AG09309 (cell line): Measurements from ENCODE around the gene KRT9.

ENCODE experiments used
- DNase-seq: peaks from one replicate; pipeline ENCODE4 v3.0.0-alpha.2; 2010; ENCODE audit warnings: low read depth
- H3K4me3 ChIP-seq: 2 replicates; pipeline ENCODE4 v1.5.1; 2011; ENCODE audit warnings: mild to moderate bottlenecking, low read depth, low read length, moderate library complexity; ENCODE audit not compliant: control insufficient read depth
- TF ChIP-seq, protein P1 (sequence below): IDR thresholded peaks from 2 replicates; pipeline ENCODE4 v1.5.1; 2011; ENCODE audit warnings: mild to moderate bottlenecking, low read depth, low read length, inconsistent platforms; ENCODE audit not compliant: insufficient read depth, control insufficient read depth; ENCODE audit errors: missing control alignments

Gene KRT9

DNA sequence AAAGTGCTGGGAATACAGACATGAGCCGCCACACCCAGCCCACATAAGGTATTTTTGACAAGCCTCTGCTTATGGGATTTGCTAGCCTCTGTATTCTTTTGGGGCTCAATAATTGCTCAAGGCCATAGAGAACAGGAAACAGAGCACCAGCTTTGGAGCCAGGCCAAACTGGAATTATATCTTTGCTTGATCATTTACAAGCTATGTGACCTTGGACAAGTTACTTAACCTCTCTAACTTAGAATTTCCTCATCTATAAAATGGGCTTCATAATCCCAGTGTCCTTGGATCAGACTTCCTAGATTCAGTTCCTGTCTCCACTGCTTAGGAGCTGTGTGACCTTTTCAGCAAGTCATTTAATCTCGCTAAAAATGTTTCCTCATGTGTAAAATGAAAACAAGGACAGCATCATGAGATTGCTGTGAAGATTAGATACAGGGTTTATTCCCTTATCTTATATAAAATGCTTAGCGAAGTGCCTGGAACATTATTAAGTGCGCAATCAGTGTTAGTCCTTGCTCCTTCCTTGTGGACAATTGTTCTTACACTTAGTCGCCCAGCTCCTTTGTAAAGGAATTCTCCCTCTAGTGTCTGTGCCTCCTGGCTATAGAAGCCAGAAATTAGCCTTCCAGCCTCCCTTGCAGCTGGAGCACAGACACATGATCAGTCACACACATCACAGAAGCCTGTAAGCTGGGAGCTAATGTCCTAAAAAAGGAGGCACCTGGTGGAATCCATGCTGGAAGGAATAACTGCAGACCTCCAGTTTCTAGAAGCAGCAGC is 16.6 kb downstream of the KRT9 start:
- TF ChIP-seq, protein P1, sequence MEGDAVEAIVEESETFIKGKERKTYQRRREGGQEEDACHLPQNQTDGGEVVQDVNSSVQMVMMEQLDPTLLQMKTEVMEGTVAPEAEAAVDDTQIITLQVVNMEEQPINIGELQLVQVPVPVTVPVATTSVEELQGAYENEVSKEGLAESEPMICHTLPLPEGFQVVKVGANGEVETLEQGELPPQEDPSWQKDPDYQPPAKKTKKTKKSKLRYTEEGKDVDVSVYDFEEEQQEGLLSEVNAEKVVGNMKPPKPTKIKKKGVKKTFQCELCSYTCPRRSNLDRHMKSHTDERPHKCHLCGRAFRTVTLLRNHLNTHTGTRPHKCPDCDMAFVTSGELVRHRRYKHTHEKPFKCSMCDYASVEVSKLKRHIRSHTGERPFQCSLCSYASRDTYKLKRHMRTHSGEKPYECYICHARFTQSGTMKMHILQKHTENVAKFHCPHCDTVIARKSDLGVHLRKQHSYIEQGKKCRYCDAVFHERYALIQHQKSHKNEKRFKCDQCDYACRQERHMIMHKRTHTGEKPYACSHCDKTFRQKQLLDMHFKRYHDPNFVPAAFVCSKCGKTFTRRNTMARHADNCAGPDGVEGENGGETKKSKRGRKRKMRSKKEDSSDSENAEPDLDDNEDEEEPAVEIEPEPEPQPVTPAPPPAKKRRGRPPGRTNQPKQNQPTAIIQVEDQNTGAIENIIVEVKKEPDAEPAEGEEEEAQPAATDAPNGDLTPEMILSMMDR, result no peak
- no peak for DNase-seq
- no peak overlapping the region for H3K4me3 ChIP-seq

DNA sequence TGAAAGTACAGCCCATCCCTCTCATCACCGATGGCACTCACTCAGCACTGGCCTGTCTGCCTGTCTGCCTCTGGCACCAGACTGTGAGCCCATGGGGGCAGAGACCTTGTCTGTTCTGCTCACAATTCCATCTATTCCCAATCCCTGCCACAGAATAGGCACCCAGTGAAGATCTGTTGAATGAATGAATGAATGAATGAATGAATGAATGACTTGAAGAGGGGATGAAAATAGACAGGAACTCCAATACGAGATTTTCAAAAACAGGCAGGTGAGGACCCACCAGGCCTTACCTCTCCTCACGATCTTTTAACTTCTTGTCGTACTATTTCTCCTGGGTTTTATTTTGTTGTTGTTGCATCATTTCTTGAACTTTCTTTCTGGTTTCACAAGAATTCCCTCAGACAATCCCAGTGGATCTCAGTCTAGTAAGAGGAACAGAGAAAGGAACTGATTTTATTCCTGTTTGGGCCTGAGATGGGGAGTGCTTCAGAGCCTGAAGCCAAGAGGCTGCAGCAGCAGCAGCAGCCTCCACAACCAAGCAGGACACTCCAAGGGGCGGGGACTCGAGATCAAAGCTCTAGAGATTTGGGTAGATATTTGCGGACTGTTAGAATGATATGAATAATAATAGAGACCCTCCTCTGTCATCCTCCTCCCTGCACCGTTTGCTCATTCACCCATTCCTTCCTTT is 17.7 kb downstream of the KRT9 start:
- TF ChIP-seq, protein P1, result no peak
- no peak for DNase-seq
- H3K4me3 ChIP-seq, result no peak overlapping the region

DNA sequence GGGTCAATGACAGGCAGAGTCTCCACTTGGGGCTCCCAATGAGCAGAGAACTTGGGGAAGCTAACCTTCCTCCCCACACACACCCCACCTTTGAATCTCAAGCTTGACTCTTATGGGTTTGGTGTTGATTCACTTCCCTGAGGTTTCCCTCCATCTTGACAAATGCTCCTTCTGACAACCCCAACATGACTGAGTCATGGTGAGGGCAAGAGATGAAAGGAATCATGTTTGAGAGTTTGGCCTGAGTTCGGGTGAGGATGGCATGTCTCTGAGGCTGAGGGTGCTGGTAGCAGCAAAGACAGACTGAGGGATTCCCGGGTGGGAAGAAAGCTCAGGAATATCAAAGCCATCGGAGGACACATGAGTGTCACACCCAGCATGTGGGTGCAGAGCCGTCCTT is 18.7 kb downstream of the KRT9 start:
- H3K4me3 ChIP-seq, result no peak overlapping the region
- TF ChIP-seq, protein P1, result no peak
- no peak for DNase-seq

DNA sequence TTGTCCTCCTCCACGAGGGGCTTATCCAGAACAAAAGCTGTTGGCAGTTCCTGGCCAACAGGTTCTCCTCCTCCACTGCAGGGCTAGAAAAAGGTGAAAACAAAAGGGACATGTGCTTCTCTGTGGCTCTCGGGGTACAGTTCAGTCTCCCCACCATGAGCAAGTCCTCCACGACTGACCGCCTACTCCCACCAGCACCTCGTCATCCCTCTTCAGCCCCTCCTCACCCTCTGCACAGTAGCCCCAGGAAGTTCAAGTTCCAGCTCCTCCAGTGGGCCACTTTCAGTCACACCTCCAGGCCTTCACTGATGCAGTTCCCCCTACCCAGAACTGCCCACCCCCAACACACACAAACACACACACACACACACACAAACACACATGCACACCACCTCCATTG is 19.4 kb downstream of the KRT9 start:
- H3K4me3 ChIP-seq, result no peak overlapping the region
- TF ChIP-seq, protein P1, result no peak
- no peak for DNase-seq

DNA sequence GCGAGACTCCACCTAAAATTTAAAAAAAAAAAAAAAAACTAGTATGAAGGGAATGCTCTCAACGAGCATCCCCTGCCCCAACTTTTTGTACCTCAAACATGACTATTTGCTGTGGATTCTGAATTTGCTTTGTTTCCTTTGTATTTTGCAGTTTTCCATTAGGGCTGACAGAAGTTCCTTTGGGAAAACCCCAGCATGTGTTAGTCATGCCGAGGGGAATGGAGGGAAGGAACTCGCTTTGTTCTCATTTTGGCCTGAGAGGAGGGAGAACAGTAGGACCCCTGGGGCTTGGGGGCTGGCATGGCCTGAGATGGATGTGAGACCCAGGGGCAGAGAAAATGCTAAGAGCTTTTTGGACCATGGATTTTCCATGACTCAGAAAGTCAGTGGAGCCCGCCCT is 20.5 kb downstream of the KRT9 start:
- TF ChIP-seq, protein P1, result no peak
- H3K4me3 ChIP-seq, result no peak overlapping the region
- no peak for DNase-seq

DNA sequence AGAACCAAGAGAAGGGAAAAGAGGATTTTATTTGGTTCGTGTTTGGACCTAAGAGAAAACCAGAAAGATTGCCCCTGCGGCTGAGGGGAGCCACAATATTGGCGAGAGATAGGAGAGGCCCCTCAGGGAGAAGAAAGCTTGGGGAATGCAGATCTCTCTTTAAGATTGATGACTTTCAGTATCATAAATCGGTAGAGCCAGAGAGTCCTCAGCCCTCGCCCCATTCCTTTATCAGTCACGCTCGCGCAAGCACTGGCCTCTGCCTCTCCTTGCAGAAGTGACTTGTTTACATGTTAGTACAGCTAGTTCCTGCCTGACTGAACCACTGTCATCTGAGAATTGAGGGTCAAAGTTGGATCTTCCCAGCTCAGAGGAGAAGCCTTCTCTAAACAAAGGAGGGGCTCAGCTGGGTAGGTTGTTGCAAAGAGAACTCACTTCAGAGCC is 22.2 kb downstream of the KRT9 start:
- H3K4me3 ChIP-seq, result no peak overlapping the region
- DNase-seq, result no peak
- TF ChIP-seq, protein P1, result no peak
